NAMALWA (cell line): ENCODE results near the gene CHERP.
"Not testable (repeated sequence)": the region's sequence is repeated elsewhere in the genome, so short reads cannot be mapped to it uniquely, and the experiment has no call there.

Experiments
- DNase-seq: peaks from one replicate; pipeline ENCODE4 v3.0.0-alpha.2; 2015; ENCODE audit warnings: low spot score

The CHERP gene

GRCh38 chr19:16520074-16520973 lies 21.9 kb downstream of the CHERP start:
- no peak for DNase-seq

DNA sequence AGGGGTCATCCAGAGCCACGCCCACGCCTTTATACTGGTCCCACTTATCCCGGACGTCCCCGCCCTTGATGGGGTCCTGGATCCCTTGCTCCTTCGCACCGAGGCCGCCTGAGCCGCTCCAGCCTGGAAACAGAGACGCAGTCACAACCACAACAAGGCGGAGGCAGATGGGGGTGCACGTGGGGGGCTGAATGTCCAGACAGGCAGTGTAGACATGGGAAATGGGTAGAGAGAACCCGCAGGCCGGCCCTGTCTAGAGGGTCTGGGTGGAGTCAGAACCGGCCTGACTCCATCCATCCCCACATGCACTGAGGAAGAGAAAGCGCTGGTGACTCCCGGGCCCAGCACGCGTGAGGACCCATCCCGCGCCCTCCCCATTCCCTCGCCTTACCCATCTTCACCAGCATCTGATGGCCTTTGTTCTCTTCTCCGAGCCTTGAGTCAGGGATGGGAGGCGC lies 23.0 kb downstream of the CHERP start:
- DNase-seq: no peak

DNA sequence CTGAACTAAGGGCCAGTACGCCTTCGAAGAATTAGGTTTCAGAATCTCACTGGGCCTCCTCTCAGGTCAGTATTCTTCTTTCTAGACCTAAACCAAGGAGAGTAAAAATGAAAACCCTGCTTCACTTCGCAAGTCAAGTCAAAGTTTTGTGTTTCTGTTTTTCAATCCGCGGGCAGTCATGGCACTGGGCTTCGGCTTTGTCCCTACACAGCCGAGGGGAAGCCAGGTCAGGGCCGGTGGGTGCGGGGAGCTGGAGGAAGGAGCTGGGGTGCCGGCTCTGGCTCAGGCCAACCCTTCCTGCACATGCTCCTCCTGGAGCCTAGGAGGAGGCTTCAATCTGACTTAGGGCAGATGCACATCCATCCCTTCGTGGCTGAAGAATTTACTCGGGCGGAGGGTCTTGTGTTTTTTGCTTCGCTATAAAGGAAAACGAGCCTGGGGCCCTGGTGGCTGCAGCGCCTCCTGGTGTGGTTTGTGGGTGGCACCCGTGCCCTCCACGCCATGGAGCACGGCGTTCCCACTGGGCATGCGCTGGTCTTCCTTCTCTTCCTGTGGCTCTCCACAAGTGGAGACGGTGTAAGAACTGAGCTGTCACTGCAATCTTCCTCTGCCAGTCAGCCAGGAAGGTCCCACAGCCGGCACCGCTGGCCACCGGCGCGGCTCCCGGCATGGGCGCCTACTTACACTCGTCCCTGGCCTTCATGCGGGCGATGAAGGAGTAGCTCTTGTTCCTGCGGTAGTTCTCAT lies 23.6 kb downstream of the CHERP start:
- DNase-seq: no peak

- no peak for DNase-seq
Measured at GRCh38 chr19:16518061-16518460, 24.2 kb downstream of the CHERP start.

DNA sequence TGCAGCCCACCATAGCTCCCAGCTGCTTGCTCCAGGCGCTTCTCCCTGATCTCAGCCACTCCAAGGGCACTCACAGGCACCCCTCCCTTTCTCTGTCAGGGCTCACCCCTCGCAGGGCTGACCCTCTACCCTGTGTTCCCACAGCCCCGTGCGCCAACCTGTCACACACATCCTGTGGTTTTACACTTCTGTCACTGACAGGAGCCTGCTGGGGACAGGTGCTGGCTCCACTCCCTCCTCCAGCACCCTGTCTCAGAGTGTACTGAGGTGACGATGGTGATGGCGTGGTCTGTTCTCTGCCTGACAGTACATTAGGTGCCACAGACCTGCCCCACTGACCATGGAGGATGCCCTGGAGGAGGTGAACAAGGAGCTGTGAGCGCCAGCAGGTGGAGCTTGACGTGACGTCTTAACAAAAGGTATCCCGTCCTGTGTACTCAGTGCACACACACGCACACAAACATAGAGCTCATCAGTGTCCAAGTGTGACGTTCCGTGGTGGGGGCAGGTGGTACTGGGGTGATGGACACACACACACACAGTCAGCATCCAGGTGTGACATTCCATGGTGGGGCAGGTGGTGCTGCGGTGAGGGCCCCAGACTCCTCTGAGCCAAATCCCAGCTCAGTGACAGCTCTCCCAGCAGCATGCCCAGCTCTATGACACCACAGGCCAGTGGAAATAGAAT lies 25.2 kb downstream of the CHERP start:
- DNase-seq: no peak

DNA sequence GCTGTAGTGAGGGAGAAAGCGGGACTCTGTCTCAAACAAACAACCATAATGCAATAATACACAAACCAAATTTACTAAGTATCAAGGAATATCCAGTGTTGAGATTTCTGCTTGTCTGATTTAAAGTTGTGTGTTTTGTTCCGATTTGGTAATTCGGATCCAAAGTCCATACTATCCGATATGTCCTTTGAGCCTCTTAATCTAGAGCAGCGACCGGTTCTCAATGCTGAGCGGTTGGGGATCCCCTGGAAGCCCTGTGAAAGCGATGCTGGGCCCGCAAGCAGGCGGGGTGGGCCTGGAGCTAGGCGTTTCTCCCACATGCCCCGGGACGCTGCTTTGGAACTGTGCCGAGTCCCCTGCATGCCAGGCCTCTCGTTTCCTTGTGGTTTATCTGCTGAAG lies 25.9 kb downstream of the CHERP start:
- DNase-seq: no peak

DNA sequence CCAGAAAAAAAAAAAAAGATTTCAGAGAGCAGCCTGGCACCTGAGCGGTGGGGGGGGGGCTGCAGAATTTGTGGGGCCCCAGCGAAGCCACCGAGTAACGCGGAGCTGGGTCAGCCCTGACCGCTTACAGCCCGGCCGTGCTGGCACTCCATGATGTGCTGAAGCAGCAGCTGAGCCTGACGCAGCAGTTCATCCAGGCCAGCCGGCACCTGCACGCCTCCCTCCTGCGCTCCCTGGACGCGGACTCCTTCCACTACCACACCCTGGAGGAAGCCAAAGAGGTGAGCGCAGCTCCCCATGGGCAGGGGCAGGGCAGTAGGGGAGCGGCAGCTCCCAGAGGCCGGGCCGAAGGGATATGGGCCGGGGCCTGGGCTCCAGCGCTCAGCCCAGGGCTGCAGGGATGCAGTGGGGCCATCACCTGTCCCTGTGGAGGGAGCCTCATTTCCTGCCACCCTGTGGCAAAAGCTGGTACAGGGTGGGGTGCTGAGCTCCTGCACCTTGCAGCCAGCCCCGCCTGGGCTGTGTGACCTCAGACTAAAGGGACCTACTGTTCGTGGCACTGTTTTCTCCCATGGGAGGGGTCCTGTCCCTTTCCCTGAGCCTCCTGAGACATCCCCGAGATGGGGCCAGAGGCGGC lies 27.7 kb downstream of the CHERP start:
- peak; percentile 36 for DNase-seq

DNA sequence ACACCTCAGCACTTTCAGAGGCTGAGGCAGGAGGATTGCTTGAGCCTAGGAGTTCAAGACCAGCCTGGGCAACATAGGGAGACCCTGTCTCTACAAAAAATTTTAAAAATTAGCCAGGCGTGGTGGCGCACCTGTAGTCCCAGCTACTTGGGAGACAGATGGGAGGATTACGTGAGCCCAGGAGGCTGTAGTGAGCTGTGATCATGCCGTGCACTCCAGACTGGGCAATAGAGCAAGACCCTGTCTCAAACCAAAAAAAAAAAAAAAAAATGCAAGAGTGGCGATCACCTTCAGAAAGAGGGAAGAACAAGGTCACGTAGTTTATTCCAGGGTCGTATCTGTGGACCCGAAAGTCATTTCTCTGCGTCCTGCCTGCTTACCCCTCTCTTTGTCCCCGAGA lies 29.6 kb downstream of the CHERP start:
- DNase-seq: not testable (repeated sequence)

DNA sequence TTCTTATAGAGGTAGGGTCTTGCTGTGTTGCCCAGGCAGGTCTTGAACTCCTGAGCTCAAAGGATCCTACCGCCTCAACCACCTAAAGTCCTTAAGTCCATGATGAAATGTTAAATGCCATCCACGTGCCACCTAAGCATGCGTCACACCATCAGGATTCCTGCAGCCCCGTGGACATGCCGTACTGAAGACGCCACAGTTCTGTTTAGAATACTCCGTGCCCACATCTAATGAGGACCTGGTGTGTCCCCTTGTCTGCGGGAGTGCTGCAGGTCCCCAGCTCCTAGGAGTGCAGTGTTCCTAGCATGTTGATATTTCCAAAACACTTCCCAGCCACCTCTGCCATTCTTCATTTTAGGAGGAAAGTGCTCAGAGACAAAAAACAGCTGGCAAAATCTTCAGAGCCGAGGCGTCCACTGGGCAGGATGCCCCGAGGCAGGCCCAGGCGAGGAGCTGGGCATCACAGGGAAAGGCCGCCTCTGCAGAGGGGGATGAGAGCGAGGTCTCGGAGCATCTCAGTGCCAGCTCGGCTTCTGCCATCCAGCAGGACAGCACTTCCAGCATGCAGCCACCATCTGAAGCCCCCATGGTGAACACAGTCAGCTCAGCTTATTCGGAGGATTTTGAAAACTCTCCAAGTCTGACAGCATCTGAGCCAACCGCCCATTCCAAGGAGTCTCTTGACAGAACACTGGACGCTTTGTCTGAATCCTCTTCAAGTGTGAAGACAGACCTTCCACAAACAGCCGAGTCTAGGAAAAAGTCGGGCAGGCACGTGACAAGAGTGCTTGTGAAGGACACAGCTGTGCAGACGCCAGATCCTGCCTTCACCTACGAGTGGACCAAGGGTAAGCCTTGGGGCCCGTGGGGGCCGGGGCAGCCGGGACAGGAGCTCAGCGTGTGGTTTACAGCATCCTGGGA lies 32.8 kb downstream of the CHERP start:
- DNase-seq: no peak

- DNase-seq: no peak
Measured at GRCh38 chr19:16508546-16508945, 33.7 kb downstream of the CHERP start.

DNA sequence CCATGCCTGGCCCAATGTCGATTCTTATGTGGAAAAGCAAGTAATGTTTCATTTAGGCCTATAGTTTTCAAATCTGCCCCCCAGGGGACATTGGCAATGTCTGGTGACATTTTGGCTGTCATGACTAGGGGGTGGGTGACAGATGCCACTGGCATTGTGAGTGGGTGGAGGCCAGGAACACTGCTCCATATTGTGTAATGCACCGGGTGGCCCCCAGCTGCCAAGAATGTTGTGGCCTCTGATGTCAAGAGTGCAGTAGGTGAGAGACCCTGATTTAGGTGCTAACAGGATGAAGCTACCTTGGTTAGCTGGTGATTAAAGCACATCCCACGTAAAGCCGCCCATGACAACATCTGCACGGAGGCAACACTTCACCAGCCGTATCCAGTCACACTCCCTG lies 35.3 kb downstream of the CHERP start:
- DNase-seq: no peak

GRCh38 chr19:16506161-16506560 lies 36.1 kb downstream of the CHERP start:
- DNase-seq: not testable (repeated sequence)

- DNase-seq: no peak
Measured at GRCh38 chr19:16504271-16504670, 38.0 kb downstream of the CHERP start.

DNA sequence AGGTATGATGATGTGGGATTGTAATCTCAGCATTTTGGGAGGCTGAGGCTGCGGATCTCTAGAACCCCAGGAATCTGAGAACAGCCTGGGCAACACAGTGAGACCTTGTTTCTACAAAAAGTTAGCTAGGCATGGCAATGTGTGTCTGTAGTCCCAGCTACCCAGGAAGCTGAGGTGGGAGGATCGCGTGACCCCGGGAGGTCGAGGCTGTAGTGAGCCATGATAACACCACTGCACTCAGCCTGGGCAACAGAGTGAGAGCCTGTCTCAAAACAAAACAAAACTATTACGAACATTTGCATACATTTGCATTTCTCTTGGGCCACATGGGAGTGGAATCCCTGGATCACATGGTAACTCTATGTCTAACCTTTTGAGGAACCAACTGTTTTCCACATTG lies 44.4 kb downstream of the CHERP start:
- DNase-seq: no peak

DNA sequence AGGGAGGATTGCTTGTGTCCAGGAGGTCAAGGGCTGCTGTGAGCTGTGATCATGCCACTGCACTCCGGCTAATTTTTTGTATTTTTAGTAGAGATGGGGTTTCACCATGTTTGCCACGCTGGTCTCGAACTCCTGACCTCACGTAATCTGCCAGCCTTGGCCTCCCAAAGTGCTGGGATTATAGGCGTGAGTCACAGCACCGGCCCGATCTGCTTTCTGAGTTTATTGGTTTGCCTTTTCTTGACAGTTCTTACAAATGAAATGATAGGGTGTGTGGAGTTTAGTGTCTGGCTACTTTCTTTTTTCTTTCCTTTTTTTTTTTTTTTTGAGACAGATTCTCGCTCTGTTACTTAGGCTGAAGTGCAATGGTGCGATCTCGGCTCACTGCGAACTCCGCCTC lies 45.2 kb downstream of the CHERP start:
- no peak for DNase-seq

GRCh38 chr19:16496613-16496983 lies 45.6 kb downstream of the CHERP start:
- DNase-seq: no peak

DNA sequence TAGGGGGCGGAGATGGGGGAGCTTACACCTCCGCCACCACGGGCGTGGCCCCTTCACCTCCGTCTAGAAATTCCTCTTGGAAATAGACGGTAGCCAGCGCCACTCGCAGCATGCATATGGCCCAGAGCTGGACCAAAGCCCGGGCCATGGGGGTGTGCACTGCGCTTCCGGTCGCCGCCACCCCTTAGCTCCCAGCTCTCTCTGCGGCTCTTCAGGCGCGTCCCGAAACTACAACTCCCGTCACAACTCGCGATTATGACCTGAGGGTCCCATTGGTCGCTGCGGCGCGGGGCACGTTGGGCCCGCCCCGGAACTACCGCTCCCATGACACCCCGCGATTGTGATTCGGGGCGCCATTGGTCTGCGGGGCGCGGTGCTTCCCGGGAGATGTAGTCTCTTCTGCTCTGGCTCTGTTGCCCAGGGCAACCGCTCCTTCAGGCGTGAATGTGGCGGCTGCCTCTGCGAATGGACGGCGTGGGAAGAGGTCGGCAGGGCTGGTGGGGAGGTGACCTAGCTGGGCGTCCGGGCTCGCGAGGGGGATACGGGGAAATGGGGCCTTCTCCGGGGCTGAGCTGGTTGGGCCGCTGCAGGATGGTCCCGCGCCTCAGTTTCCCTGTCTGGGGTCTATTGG lies 46.1 kb downstream of the CHERP start, which contains the start of the genes C19orf44 and CALR3:
Gene C19orf44 (plus strand): TSS at position 413 of the 631 bp plus-strand sequence. CDS start 4,399 bp downstream, outside the sequence.
Gene CALR3 (minus strand): TSS at position 186 of the 631 bp plus-strand sequence. CDS start 38 bp downstream, at position 148.
- peak; percentile 99 for DNase-seq

- DNase-seq: not testable (repeated sequence)
Measured at GRCh38 chr19:16486476-16486875, 55.8 kb downstream of the CHERP start.

DNA sequence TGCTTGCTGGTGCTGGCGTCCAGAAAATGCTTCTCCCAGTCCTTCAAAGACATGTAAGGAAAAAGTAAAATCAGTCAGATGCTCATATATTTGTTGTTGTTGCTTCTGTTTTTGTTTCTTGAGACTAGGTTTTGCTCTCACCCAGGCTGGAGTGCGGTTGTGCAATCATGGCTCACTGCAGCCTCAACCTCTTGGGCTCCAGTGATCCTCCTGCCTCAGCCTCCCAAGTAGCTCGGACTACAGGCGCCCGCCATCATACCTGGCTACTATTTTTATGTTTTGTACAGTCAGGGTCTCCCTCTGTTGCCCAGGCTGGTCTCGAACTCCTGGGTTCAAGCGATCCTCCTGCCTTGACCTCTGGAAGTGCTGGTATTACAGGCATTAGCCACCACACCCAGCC lies 59.5 kb downstream of the CHERP start:
- no peak for DNase-seq

DNA sequence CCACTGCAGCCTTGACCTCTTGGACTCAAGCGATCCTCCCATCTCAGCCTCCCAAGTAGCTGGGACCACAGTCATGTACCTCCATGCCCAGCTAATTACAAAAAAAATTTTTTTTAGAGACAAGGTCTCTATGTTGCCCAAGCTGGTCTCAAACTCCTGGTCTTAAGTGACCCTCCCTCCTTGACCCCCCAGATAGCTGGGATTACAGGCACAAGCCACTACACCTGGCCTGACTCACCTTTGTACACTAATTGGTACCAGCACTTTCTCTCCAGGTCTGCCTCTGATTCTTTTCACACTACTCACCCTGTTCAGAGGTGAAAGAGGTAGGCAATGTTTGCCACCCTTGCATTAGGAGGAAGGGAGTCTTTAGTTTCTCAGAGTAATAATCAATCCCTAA lies 64.9 kb downstream of the CHERP start:
- no peak for DNase-seq
